GM21447 (cell line): Measurements from ENCODE around the gene KIF11.
"Not testable (repeated sequence)": the region's sequence is repeated elsewhere in the genome, so short reads cannot be mapped to it uniquely, and the experiment has no call there.

Source experiments
- ATAC-seq: cut with Tn5 transposase; IDR thresholded peaks from one replicate; pipeline ENCODE4 v1.9.1; 2021; ENCODE audit not compliant: unreplicated experiment

Gene KIF11

DNA sequence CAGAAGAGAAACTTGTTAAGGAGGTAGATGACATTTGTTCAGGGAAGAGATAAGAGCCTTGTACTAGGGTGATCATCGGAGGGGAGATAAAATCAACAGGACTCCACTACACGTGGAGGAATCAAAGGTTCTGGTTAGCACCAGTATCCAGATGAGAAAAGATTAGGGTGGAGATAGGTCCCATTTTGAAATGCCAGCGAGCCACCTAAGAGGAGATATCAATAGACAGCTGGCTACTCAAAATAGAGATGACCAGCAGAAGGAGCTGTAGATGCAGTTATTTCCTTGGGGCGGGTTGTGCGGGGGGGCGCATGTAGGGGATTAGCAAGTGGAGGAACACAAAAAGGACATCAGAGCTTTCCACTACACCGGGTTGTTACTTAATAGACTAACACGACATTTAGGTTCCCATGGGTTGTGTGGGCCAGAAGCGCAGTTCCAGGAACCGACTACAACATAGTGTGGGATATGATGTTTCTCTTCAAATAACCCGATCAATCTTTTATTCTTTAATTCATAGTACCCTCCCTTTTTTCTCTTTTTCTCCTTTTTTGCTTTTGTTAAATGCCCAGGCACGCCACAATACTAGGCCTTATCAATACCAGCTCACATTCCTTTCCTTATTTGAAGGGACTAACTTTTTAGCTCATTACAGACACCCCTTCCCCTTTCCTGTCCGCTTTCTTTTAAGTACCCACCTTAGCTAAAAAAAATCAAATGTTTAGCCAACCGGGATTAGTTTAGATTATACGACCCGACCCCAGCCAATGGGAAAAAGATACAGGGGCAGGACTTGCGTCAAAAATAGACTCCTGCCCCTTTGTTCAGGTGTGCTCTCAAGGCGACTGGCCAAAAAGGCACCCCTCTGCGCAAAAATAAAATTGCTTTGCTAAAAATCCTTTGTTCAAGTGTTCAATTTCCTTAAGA, 2.0 kb upstream of the KIF11 start:
- peak; percentile 2 for ATAC-seq

GRCh38 chr10:92591550-92592022, 1.3 kb upstream of the KIF11 start:
- peak; percentile 69 for ATAC-seq

GRCh38 chr10:92593619-92594588, 974 bp downstream of the KIF11 start:
- no peak for ATAC-seq

DNA sequence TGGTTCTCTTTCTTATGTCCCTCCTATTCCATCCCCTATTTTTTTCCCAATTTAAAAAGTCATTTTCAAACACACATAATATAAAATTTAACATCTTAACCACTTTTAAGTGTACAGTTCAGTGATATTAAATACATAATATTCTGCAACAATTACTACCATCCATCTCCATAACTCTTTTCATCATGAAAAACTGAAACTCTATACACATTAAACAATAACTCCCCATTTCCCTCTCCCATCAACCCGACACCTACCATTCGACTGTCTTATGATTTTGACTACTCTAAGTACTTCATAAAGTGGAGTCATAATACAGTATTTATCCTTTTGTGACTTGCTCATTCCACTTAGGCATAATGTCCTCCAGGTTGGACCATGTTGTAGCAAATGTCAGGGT, 2.6 kb downstream of the KIF11 start:
- no peak for ATAC-seq

DNA sequence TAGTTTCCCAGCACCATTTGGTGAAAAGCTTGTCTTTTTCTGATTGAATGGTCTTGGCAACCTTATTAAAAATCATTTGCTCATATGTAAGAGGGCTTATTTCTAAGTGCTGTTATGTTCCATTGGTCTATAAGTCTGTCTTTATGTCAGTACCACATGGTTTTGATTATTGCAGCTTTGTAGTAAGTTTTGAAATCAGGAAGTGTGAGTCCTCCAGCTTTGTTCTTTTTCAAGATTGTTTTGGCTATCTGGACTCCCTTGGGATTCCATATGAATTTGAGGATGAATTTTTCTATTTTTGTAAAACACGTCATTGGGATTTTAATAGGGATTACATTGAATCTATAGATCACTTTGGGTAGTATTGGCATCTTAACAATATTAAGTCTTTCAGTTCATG, 5.4 kb downstream of the KIF11 start:
- no peak for ATAC-seq

GRCh38 chr10:92604841-92605240, 11.9 kb downstream of the KIF11 start:
- no peak for ATAC-seq

DNA sequence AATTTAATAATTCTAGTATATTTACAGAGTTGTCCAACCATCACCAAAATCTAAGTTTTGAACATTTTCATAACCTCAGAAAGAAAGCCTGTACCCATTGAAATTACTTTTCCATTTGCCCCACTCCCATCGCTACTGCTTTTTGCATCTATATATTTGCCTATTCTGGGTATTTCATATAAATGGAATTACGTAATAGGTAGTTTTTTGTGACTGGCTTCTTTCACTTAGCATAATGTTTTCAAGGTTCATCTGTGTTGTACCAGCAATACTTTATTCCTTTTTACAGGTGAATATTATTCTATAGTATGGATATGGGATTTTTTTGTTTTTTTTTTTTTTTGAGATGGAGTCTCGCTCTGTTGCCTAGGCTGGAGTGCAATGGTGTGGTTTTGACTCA, 22.6 kb downstream of the KIF11 start:
- ATAC-seq = no peak

- no peak for ATAC-seq
Measured at GRCh38 chr10:92619368-92619767, 26.4 kb downstream of the KIF11 start.

- ATAC-seq = no peak
Measured at GRCh38 chr10:92627845-92628480, 35.0 kb downstream of the KIF11 start.

DNA sequence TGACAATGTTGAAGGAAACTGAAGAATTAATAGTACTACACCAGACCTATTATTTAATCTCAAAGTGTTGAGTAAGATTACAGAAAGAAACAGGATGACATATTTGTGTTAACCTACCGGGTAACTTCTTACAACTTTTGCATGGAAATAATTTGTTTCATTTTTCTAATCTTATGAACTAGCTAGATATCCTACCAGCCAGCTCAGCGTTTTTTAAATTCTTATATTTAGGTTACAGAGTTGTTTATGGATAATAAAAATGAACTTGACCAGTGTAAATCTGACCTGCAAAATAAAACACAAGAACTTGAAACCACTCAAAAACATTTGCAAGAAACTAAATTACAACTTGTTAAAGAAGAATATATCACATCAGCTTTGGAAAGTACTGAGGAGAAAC, 37.0 kb downstream of the KIF11 start:
- ATAC-seq = no peak

GRCh38 chr10:92638037-92638436, 45.1 kb downstream of the KIF11 start:
- ATAC-seq = no peak

- ATAC-seq = no peak
Measured at GRCh38 chr10:92640107-92640506, 47.2 kb downstream of the KIF11 start.

- no peak for ATAC-seq
Measured at GRCh38 chr10:92641492-92641891, 48.6 kb downstream of the KIF11 start.

GRCh38 chr10:92644921-92645320, 52.0 kb downstream of the KIF11 start:
- ATAC-seq = no peak

GRCh38 chr10:92650864-92651263, 57.9 kb downstream of the KIF11 start:
- not testable (repeated sequence) for ATAC-seq

DNA sequence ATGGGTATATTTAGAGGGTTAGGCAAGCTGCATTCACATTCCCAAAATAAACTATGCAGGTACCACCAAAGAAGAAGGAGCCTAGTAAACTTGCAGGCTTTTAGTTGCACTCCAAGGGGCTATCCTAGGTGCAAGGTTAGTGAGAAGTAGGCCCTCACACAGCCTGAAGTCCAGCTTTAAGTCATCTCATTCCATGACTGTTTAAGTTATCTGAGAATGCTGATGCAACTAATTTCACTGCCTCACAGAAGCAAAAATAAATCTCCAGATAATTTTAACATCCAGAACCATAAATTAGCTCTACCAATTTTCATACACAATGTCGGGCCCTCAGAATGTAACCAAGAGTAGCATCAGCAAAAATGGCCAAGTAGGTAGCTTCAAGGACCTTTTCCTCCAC, 62.5 kb downstream of the KIF11 start:
- ATAC-seq = no peak

DNA sequence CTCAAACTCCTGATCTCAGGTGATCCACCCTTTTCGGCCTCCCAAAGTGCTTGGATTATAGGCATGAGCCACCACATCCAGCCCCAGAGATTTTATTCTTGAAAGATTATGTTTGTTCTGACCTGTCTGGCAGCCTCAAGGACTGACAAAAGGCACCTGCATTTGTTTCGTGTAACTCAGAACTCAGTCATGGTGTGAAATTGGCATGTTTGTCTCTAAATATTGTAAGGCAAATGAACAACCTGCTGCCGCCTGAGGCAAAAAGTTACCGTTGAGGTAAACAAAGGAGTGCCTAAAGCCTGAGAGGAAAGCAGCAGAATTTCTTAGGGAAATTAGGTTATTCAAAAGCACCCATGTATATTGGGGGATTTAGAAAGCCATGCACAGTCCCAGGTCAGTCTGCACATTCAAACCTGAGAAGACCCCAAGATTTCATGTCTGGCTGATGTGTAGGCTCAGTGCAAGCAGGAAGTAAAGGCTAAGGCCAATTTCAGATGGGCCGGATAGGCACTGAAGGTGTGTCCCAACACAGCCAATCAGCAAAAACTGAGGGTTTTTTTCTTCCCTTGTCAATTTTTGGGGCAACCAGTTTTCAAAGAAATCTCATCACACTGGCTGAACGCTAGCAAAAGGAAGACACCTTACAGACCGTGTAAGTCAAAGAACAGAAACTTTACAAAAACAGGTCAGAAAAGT, 63.5 kb downstream of the KIF11 start:
- ATAC-seq = no peak

DNA sequence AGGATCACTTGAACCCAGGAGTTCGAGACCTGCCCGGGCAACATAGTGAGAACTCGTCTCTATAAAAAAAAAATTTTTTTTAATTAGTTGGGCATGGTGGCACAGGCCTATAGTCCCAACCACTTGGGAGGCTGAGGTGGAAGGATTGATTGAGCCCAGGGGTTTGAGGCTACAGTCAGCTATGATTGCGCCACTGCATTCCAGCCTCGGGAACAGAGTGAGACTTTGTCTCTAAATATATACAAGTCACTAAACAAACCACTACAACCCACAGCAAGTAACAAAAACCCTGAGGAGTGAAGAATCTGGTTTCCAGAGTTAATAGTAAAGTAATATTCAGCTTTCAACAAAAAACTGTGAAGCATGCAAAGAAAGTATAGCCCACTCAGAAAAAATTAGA, 64.1 kb downstream of the KIF11 start:
- no peak for ATAC-seq

GRCh38 chr10:92662848-92663247, 69.9 kb downstream of the KIF11 start:
- ATAC-seq = no peak

GRCh38 chr10:92664322-92664721, 71.4 kb downstream of the KIF11 start:
- ATAC-seq = no peak

DNA sequence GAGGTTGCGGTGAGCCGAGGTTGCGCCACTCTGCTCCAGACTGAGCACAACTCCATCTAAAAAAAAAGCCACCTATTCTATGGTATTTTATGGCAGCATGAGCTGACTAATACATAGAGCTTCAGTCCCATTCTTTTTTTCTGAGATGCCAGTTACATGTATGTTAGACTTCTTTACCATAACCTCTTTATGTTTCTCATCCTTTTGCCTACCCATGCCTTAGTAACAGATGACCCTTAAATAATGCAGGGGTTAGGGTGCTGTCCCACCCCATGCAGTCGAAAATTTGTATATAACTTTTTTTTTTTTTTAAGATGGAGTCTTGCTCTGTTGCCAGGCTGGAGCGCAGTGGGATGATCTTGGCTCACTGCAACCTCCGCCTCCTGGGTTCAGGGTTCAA, 74.1 kb downstream of the KIF11 start:
- no peak for ATAC-seq
